Stimulated activated CD8-positive, alpha-beta memory T cell treated with anti-CD3 and anti-CD28 coated beads, Interleukin-12 subunit alpha, Interleukin-12 subunit beta, amount 100 ng/mL, for 24 hours (primary cell): Measurements from ENCODE around the gene ADH1A.
"Not testable (repeated sequence)": the region's sequence is repeated elsewhere in the genome, so short reads cannot be mapped to it uniquely, and the experiment has no call there.

Source experiments
- DNase-seq: peaks from one replicate; pipeline ENCODE4 v3.0.0-alpha.2; 2020; ENCODE audit errors: extremely low read depth

ADH1A gene

DNA sequence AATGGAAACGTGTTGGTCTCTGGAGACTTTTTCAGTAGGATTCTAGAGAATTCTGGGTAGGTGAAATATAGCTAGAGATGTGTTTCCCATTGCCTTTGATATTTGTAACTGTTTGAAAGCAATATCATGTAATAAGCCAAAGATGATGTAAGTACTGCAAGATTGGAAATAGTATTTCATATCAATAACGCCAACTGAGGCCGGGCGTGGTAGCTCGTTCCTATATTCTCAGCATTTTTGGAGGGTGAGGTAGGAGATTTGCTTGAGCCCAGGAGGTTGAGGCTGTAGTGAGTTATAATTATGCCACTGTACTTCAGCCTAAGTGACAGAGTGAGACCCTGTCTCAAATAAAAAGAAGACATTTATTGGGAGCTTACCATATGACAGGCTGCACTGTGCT is 9.5 kb downstream of the ADH1A start:
- DNase-seq, result no peak

GRCh38 chr4:99276417-99276816 is 14.4 kb downstream of the ADH1A start:
- no peak for DNase-seq

- DNase-seq, result no peak
Measured at GRCh38 chr4:99275885-99276284, 14.9 kb downstream of the ADH1A start.

DNA sequence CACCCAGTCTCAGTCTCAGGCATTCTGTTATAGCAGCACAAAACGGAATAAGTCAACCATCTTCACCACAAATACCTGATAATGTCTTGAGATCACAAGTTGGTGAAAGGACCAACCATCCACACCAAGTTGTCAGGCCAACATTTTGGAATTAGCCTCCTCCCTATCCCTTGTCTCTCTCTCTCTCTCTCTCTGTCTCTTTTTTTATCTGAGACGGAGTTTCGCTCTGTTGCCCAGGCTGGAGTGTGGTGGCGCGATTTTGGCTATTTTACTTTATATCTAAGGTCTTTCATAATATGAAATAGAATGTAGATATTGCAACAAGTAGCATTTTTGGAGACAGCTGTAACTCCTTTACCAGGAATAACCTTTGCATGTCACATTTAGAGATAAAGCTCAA is 15.7 kb downstream of the ADH1A start:
- DNase-seq, result no peak

DNA sequence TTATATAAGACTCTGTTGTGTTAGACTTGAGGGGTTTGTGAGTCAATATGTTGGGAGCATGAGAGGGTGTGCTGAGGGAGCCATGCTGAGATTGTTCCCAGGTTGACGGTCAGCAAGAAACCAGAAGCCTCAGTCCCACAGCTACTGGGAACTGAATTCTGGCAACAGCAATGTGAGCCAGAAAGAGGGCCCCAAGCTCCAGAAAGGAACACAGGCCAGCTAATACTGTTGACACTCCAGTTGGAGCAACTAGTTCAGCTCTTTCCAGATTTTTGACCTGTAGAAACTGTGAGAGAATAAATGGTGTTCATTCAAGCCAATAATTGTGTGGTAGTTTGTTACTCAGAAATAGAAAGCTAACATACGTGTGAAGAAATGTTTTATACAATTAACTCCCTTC is 17.1 kb downstream of the ADH1A start:
- DNase-seq, result no peak

GRCh38 chr4:99264927-99265326 is 25.9 kb downstream of the ADH1A start:
- DNase-seq, result no peak

GRCh38 chr4:99252746-99253145 is 38.0 kb downstream of the ADH1A start:
- no peak for DNase-seq

GRCh38 chr4:99248714-99249113 is 42.1 kb downstream of the ADH1A start:
- DNase-seq, result no peak

DNA sequence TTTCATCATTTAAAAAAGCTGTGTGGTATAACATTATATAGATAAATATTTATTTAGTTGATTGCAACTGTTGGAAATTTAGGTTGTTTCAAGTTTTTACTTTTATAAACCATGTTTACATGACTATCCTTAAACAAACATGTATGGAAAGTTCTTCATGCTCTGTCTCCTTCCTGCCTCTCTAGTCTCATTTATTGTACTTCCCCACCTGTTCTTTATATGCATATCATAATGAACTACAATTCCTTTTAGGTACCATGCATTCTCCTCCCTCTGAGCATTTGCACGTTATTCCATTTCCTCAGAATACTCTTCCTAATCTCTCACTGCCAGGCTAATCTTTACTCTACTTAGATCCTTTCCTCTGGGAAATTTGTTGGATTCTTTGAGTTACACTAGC is 54.8 kb downstream of the ADH1A start:
- no peak for DNase-seq

GRCh38 chr4:99234331-99235010 is 56.3 kb downstream of the ADH1A start:
- no peak for DNase-seq

- DNase-seq, result not testable (repeated sequence)
Measured at GRCh38 chr4:99233397-99233796, 57.4 kb downstream of the ADH1A start.

- DNase-seq, result not testable (repeated sequence)
Measured at GRCh38 chr4:99228706-99229105, 62.1 kb downstream of the ADH1A start.

DNA sequence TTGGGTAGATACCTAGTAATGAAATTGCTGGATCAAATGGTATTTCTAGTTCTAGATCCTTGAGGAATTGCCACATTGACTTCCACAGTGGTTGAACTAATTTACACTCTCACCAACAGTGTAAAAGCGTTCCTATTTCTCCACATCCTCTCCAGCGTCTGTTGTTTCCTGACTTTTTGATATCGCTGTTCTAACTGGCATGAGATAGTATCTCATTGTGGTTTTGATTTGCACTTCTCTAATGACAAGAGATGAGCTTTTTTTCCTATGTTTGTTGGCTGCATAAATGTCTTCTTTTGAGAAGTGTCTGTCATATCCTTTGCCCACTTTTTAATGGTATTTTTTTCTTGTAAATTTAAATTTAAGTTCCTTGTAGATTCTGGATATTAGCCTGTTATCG is 63.1 kb downstream of the ADH1A start:
- not testable (repeated sequence) for DNase-seq
